HG02870 (cell line): Measurements from ENCODE around the gene ITGB2.

Experiments used
- ATAC-seq: cut with Tn5 transposase; IDR thresholded peaks from one replicate; pipeline ENCODE4 v1.9.1; 2021; ENCODE audit warnings: mild to moderate bottlenecking, moderate library complexity; ENCODE audit not compliant: unreplicated experiment

The ITGB2 gene

DNA sequence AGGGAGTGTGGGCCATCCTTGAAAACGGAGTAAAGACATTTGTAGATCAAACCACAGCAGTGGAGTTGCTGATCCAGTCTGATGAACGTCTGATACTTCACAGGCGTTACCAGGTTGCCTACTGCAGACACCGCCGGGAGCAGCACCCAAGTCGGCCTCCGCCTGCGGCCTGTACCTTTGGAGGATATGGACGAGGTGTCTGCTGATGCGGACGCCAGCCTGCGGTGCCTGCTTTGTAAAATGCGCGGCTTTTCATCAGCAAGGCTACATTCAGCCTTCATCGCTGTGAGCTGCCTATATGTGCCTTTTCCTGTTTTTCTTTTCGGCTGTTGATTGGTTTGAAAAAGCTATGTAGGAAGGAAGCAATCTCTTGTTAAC, 35.1 kb upstream of the ITGB2 start:
- ATAC-seq: no peak

GRCh38 chr21:44955141-44955797, 34.6 kb upstream of the ITGB2 start:
- no peak for ATAC-seq

- no peak for ATAC-seq
These were observed 33.6 kb upstream of the ITGB2 start for GRCh38 chr21:44954281-44954771.

DNA sequence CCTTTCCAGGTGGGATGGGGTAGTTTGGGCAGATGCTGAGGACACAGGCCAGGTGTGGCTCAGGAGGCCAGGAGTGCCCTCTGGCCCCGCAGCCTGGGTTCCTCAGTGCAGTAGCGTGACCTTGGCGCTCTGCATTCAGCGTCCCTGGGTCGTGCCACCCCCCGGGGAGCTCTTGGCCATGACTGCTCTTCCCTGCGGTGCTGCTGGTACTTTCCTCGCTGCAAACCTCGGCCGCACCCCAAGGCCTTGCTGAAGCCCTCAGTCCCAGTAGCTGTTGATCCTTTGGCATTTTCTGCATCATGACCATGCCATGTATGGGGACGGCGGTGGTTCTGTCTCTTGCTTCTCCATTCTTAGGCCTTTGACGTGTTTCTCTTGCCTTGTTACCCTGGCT, 32.9 kb upstream of the ITGB2 start:
- ATAC-seq: no peak

GRCh38 chr21:44952929-44953627, 32.4 kb upstream of the ITGB2 start:
- ATAC-seq: no peak

GRCh38 chr21:44952116-44952928, 31.6 kb upstream of the ITGB2 start:
- ATAC-seq: no peak

GRCh38 chr21:44951186-44951915, 30.7 kb upstream of the ITGB2 start:
- no peak for ATAC-seq

GRCh38 chr21:44950351-44950750, 29.7 kb upstream of the ITGB2 start:
- ATAC-seq: no peak

- ATAC-seq: no peak
These were observed 29.1 kb upstream of the ITGB2 start for GRCh38 chr21:44949779-44950198.

- ATAC-seq: no peak
These were observed 28.6 kb upstream of the ITGB2 start for GRCh38 chr21:44949161-44949778.

- no peak for ATAC-seq
These were observed 27.9 kb upstream of the ITGB2 start for GRCh38 chr21:44948426-44949120.

DNA sequence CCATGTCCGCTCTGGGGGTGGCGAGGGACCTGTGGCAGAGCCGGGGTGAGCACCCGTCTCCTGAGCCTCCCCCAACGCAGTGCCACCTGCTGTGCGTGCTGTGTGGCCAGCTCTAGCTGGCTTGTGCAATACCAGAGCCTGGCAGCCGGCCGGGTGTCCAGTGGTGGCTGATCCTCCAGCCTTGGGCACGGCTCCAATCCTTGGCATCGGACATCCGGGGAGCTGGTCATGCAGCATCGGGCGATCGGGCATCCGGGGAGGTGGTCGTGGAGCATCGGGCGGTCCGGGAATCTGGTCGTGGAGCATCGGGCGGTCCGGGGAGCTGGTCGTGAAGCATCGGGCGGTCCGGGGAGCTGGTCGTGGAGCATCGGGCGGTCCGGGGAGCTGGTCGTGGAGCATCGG, 27.2 kb upstream of the ITGB2 start:
- ATAC-seq: no peak

GRCh38 chr21:44947111-44947929, 26.6 kb upstream of the ITGB2 start:
- ATAC-seq: no peak

DNA sequence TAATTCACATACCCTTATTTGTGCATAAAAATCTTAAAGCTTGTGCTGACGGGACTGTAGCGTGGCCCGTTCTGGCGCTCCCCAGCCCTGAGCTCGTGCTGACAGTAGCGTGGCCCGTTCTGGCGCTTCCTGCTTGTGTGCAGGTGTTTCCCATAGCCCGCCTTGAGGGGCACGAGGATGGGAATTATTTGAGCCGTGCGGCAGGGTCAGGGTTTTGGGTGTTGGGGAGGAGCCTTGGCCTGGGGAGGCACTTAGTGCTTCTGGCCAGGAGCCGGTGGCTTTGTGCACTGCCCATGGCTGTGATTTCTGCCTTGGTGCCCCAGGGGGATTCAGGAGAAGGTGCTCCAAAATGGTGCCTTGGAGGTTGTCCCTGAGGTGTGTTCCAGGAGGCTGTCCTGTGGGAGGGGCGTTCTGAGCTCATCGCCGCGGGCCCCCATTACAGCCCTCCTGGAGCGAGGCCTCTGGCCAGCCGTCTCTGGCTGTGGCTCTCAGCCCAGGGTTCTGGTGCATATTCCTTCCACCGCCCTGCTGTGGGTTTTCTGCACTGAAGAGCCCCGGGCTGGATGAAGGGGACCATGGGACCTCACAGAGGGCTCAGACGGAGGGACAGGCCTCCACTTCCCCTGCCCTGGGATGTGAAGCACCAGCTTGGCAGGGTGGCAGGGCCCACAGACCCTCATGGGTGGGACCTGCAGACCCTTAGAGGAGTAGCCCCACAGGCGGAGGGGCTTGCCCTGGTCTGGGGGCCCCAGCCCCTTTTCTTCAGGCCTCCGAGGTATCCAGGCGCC, 25.7 kb upstream of the ITGB2 start:
- ATAC-seq: no peak

- ATAC-seq: no peak
These were observed 23.9 kb upstream of the ITGB2 start for GRCh38 chr21:44944596-44944995.

DNA sequence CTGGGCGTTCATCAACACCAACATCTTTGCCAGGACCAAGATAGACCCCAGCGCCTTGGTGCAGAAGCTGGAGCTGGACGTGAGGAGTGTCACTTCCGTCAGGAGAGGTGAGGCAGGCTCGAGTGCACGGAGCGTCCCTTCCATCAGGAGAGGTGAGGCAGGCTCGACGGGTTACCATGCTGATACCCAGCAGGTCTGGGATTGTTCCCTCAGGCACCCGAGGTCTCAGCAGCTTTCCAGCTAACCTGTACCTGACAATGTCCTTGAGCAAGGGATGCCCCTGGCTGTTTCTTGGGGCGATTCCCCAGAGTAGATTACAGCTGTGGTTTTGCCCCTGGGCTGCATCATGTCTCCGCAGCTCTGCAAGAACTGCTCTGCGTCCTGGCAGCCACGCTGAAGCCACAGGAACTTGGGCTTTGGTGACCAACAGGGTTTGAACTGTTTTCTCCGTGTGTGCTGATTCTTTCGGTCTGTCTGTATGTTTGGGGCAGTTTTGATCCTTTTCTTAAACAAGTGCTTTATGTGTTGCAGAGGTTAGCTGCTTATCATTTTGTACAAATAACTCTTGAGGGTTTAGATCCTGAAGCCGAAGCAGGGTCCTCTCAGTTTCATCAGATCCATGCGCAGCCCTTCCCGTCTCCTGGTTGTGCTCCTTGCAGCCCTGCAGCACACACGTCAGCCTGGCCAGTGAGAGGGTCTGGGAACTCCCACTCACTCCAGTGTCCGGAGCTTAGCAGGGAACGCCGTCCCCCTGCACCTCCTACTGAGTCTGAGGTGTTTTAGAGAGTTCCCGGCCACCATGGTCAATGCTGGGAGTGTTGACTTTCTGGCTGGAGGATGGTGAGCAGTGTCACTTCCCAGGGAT, 23.2 kb upstream of the ITGB2 start:
- no peak for ATAC-seq

DNA sequence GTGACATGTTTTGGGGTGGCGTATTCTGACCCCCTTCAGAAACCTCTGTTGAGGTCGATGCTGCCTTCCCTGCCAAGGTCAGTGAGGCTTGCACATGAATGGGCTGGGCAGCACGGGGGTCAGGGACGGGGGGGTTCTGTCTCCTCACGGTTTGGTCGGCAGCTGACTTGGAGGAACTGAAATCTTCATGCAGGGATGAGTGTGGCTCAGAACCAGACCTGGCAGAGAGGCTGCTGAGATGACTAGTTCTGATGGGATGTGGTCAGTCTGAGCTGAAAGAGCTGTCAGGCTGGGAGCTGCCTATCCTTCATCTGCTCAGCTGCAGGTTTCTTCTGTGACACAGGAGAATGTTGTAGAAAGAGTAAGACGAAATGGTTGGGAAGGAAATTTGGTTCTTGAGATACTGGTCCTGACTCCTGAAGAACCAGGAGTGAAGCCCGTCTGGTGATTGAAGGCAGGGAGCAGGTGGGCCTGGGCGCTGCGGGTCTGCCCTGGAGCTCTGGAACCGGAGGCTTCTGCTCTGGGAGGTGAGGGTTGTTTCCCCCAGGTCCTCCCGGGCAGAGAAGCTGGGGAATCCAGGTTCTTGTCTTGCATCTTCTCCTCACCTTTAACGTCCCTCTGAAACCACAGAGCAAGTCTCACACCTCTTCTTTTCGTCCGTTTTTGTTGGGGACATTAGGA, 22.4 kb upstream of the ITGB2 start:
- no peak for ATAC-seq
